ENCODE data around the gene PIK3AP1. TPM values are rescaled to one million over a fixed set of nuclear protein-coding genes. Genes with fewer than 3 reads are reported as not detected.

The PIK3AP1 gene
- total and polyA plus RNA-seq, 10 of the 15 experiments (the other 5 are each of a cell fraction or from before 2014, with no cell fraction given): 26.2 to 306 (median 119) TPM

- no peak for TF ChIP-seq USF1 (IDR thresholded peaks at IDR 0.05; ENCODE audit: borderline replicate concordance, extremely low read length, insufficient read depth, low read depth, low read length)
- TF ChIP-seq BCL11A (IDR thresholded peaks at IDR 0.05; ENCODE audit: low read depth, low read length): no peak
- TF ChIP-seq KLF5 (IDR thresholded peaks at IDR 0.05; ENCODE audit: partially characterized antibody): no peak
- TF ChIP-seq ZBTB40 (IDR thresholded peaks at IDR 0.05; ENCODE audit: borderline replicate concordance): no peak
- TF ChIP-seq CBX3 (IDR thresholded peaks at IDR 0.05; ENCODE audit: borderline replicate concordance, low read depth): no peak
- no peak for TF ChIP-seq CREB1 (IDR thresholded peaks at IDR 0.05; ENCODE audit: low read depth)
- no peak for TF ChIP-seq RAD21 (IDR thresholded peaks at IDR 0.05; ENCODE audit: insufficient read depth, low read depth, low read length)
- TF ChIP-seq RELB (IDR thresholded peaks at IDR 0.05; ENCODE audit: low read depth): no peak
- TF ChIP-seq ZNF687 (IDR thresholded peaks at IDR 0.05): no peak
- TF ChIP-seq ELK1 (IDR thresholded peaks at IDR 0.05; ENCODE audit: low read depth, low read length): no peak
- peak in 1 of 2 experiments; percentile 40; a peak in 1 of 3 replicates for TF ChIP-seq EGR1 (IDR thresholded peaks at IDR 0.05; ENCODE audit: borderline replicate concordance in 1 of 2, low read depth in 2 of 2, low read length in 2 of 2)
- TF ChIP-seq NBN (IDR thresholded peaks at IDR 0.05): no peak
- TF ChIP-seq HDGF (IDR thresholded peaks at IDR 0.05): no peak
These were observed 53.6 kb downstream of the PIK3AP1 start (continued) for GRCh38 chr10:96666741-96667140.

All from GM12878 (cell line).